KMS-11 (cell line): Measurements from ENCODE around the gene S1PR4.
A peak's percentile ranks its signal among the peaks of the same experiment; 100 is the strongest.

Experiments used
- H2AFZ ChIP-seq: fragments of 200-600 bp; sonication (generic); 2 replicates; pipeline ENCODE4 v1.6.1; 2016; ENCODE audit warnings: antibody characterized with exemption, mixed run types, low read depth
- H3K27ac ChIP-seq: fragments of 200-600 bp; sonication (generic); 2 replicates; pipeline ENCODE4 v1.6.1; 2016; ENCODE audit warnings: mild to moderate bottlenecking, mixed run types
- H3K27me3 ChIP-seq: fragments of 200-600 bp; sonication (generic); 2 replicates; pipeline ENCODE4 v1.6.1; 2017; ENCODE audit warnings: mild to moderate bottlenecking, low read depth, mixed run types, moderate library complexity; ENCODE audit not compliant: insufficient read depth
- H3K36me3 ChIP-seq: fragments of 200-600 bp; sonication (generic); 2 replicates; pipeline ENCODE4 v1.6.1; 2017; ENCODE audit warnings: mild to moderate bottlenecking, mixed run types; ENCODE audit not compliant: insufficient read depth
- H3K4me1 ChIP-seq: fragments of 200-600 bp; sonication (generic); 2 replicates; pipeline ENCODE4 v1.6.1; 2016; ENCODE audit warnings: mild to moderate bottlenecking, low read depth, mixed run types; ENCODE audit not compliant: poor library complexity, severe bottlenecking
- H3K4me2 ChIP-seq: fragments of 200-600 bp; sonication (generic); 2 replicates; pipeline ENCODE4 v1.7.0; 2016; ENCODE audit warnings: mild to moderate bottlenecking, mixed run types
- H3K4me3 ChIP-seq: fragments of 200-600 bp; sonication (generic); IDR thresholded peaks from 2 replicates; pipeline ENCODE4 v1.6.1; 2017; ENCODE audit warnings: low read depth, low read length, mixed read lengths; ENCODE audit not compliant: insufficient read depth
- H3K79me2 ChIP-seq: fragments of 200-600 bp; sonication (generic); 2 replicates; pipeline ENCODE4 v1.6.1; 2016; ENCODE audit warnings: low read depth, mixed run types; ENCODE audit not compliant: insufficient read depth
- H3K9ac ChIP-seq: fragments of 200-600 bp; sonication (generic); 2 replicates; pipeline ENCODE4 v1.6.1; 2016; ENCODE audit warnings: mild to moderate bottlenecking, mixed run types
- H4K20me1 ChIP-seq: fragments of 200-600 bp; sonication (generic); 2 replicates; pipeline ENCODE4 v1.6.1; 2016; ENCODE audit warnings: mild to moderate bottlenecking, mixed run types; ENCODE audit not compliant: insufficient read depth
- CTCF ChIP-seq: fragments of 200-600 bp; sonication (generic); conservative IDR thresholded peaks from 2 replicates; pipeline ENCODE4 v1.6.1; 2017; ENCODE audit warnings: low read depth, mild to moderate bottlenecking, antibody characterized with exemption, low read length, moderate library complexity, mixed read lengths

The S1PR4 gene

DNA sequence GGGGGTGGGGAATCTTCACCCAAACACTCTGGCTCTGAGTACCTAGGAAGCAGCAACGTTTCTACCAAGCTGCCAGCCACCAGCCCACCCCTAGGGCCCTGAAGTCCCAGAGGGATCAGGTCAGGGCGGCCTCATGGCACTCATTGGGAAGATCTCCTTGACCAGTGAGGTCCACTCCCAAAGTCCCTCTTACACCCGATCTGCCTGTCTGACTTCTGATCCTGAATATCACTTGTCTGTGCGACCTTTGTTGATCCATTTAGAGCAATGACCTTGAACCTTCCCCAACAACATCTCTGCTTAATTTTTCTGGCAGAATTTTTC, 44.8 kb upstream of the S1PR4 start:
- Histone ChIP-seq H3K27ac (no peak overlapping the region), H3K36me3 (no peaks in the 10 kb centered on the region), H3K4me2 (peak overlapping the region; percentile 22; the same call in 1 of the 2 replicates), H4K20me1 (no peaks in the 10 kb centered on the region), H3K4me3 (no peak overlapping the region), H2AFZ (peak overlapping the region; percentile 49; the same call in 1 of the 2 replicates), H3K4me1 (peaks cover 14% of the 10 kb centered on the region), H3K9ac (no peak overlapping the region; the same call in 1 of the 2 replicates), H3K79me2 (no peaks in the 10 kb centered on the region), H3K27me3 (peaks cover 30% of the 10 kb centered on the region; the same call in 1 of the 2 replicates)
- no peak for TF ChIP-seq CTCF

DNA sequence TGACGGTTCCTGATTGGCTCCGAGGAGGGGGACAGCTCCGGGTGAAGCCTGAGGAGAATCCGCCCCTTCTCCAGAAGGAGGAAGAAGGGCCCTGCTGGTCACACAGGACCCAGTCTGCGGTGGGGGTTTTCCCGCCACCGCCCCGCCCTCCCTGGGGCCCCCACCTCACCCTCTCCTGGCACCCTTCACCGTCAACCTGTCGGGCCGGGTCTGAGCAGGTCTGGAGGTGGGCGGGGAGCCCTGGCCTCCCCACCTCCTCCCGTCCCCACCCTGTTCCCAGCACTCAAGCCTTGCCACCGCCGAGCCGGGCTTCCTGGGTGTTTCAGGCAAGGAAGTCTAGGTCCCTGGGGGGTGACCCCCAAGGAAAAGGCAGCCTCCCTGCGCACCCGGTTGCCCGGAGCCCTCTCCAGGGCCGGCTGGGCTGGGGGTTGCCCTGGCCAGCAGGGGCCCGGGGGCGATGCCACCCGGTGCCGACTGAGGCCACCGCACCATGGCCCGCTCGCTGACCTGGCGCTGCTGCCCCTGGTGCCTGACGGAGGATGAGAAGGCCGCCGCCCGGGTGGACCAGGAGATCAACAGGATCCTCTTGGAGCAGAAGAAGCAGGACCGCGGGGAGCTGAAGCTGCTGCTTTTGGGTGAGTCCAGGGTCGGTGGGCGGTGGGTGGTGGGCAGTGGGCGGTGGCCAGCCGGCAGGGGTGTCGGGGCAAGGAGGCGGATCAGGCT, 42.4 kb upstream of the S1PR4 start, which contains the start of gene GNA15:
TSS of gene GNA15 (plus strand) at position 73 of the 723 bp plus-strand sequence. CDS start at position 491, 418 bp downstream.
- Histone ChIP-seq H3K79me2 (no peaks in the 10 kb centered on the region), H3K4me2 (no peak within 1 kb of the TSS), H3K27ac (no peak within 1 kb of the TSS), H3K9ac (no peak within 1 kb of the TSS), H3K36me3 (no peaks in the 10 kb centered on the region), H3K4me3 (no peak within 1 kb of the TSS), H3K27me3 (peaks cover 35% of the 10 kb centered on the region; the same call in 1 of the 2 replicates), H4K20me1 (no peaks in the 10 kb centered on the region), H3K4me1 (peaks cover 14% of the 10 kb centered on the region), H2AFZ (no peak within 1 kb of the TSS)
- TF ChIP-seq CTCF, result no peak

- Histone ChIP-seq H3K4me2 (no peak overlapping the region), H3K27ac (no peak overlapping the region), H3K9ac (no peak overlapping the region), H2AFZ (no peak overlapping the region), H3K4me1 (peaks cover 14% of the 10 kb centered on the region), H4K20me1 (no peaks in the 10 kb centered on the region), H3K79me2 (no peaks in the 10 kb centered on the region), H3K36me3 (no peaks in the 10 kb centered on the region), H3K27me3 (peaks cover 40% of the 10 kb centered on the region; the same call in 1 of the 2 replicates), H3K4me3 (no peak overlapping the region)
- no peak for TF ChIP-seq CTCF
These were observed 41.9 kb upstream of the S1PR4 start for GRCh38 chr19:3136684-3137055.

DNA sequence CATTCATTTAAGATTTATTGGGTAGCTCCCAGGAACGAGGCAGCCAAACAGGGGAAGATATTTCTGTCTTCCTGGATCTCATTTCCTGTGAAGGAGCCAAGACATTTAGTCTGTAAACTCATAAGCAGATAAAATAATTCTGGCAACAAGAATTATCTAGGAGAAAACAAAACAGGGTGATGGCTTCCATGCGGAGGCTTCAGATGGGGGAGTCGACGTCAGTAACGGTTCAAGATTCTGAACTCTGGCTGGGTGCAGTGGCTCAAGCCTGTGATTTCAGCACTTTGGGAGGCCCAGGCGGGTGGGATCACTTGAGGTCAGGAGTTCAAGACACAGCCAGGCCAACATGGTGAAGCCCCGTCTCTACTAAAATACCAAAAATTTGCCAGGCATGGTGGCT, 41.5 kb upstream of the S1PR4 start:
- Histone ChIP-seq H4K20me1 (no peaks in the 10 kb centered on the region), H3K79me2 (no peaks in the 10 kb centered on the region), H2AFZ (no peak overlapping the region), H3K36me3 (no peaks in the 10 kb centered on the region), H3K27me3 (peaks cover 45% of the 10 kb centered on the region; the same call in 1 of the 2 replicates), H3K27ac (no peak overlapping the region), H3K4me2 (no peak overlapping the region), H3K4me3 (no peak overlapping the region), H3K4me1 (peaks cover 14% of the 10 kb centered on the region), H3K9ac (no peak overlapping the region)
- TF ChIP-seq CTCF, result no peak
